HG02884 (cell line): Measurements from ENCODE around the gene PCBP2.
"Not testable (repeated sequence)": the region's sequence is repeated elsewhere in the genome, so short reads cannot be mapped to it uniquely, and the experiment has no call there.

Source experiments
- ATAC-seq: cut with Tn5 transposase; IDR thresholded peaks from one replicate; pipeline ENCODE4 v1.9.1; 2021; ENCODE audit warnings: mild to moderate bottlenecking, moderate library complexity; ENCODE audit not compliant: unreplicated experiment

PCBP2 gene

DNA sequence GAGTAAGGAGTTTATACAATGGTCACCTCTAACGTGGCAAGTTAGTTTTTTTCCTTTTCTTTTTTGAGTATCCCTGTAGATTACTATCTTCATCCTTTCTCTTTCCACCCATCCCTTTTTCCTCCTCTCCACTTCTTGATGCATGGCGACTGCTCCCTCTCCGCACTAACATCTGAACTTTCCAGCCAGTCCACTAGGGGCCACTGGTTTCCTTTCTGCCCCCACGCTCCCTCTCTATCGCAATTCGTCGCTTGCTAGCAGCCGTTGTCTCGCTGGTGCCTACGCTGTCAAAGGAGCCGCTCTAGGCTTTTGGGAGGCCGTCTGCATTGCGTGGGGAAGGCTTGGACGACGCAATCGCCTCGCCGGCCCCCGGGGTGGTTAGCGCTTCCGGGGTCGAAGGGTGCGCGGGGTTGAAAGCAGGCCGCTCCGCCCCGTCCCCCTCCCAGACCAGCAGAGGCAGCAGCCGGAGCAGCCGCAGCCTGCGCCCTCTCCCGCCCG, at the start of gene PCBP2:
TSS of gene PCBP2 (plus strand) at position 442 of the 498 bp plus-strand sequence. CDS start 2,699 bp downstream, outside the sequence.
- ATAC-seq = peak; percentile 91

DNA sequence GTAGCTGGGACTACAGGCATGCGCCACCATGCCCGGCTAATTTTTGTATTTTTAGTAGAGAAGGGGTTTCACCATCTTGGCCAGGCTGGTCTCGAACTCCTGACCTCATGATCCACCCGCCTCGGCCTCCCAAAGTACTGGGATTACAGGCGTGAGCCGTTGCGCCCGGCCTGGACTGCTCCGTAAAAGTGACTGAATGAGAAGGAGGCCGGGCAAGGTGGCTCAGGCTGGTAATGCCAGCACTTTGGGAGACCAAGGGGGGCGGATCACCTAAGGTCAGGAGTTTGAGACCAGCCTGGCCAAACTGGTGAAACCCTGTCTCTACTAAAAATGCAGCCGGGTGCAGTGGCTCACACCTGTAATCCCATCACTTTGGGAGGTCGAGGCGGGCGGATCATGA, 49.6 kb upstream of the PCBP2 start:
- not testable (repeated sequence) for ATAC-seq

GRCh38 chr12:53402871-53403270, 49.0 kb upstream of the PCBP2 start:
- no peak for ATAC-seq

DNA sequence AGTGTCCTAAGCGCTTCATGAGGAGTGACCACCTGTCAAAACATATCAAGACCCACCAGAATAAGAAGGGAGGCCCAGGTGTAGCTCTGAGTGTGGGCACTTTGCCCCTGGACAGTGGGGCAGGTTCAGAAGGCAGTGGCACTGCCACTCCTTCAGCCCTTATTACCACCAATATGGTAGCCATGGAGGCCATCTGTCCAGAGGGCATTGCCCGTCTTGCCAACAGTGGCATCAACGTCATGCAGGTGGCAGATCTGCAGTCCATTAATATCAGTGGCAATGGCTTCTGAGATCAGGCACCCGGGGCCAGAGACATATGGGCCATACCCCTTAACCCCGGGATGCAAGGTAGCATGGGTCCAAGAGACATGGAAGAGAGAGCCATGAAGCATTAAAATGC, 41.0 kb upstream of the PCBP2 start:
- ATAC-seq = no peak

GRCh38 chr12:53413485-53414204, 38.3 kb upstream of the PCBP2 start:
- ATAC-seq = no peak

GRCh38 chr12:53414756-53415417, 37.0 kb upstream of the PCBP2 start:
- no peak for ATAC-seq

DNA sequence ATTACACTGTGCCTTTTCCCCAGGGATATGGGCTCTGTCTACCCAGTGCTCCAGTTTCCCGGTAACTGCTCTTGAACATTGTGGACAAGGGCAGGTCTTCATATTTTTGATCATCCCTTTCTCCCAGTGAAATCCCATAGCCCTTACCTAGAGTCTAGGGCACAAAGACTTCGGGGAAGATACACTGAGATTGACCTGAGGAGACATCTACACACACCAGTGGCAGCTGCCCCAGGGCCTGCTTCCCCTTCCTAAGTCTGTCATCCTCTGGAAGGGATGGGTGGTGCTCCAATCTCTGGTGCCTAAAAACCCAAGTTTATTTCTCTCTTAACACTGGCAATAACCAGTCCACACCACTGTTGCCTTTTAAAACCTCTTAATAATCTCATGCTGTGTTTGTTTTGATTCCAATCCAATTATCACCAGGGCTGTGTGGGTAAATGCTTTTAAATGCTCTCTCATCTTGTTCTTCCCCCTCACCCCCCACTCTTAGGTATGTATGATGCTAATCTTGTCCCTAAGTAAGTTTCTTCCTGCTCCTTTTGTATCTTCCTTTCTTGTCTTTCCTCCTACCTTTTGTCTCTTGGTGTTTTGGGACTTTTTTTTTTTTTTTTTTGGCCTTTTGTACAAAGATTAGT, 36.0 kb upstream of the PCBP2 start:
- ATAC-seq = not testable (repeated sequence)

- ATAC-seq = not testable (repeated sequence)
These were observed 34.5 kb upstream of the PCBP2 start for GRCh38 chr12:53417291-53417816.

- ATAC-seq = no peak
These were observed 33.7 kb upstream of the PCBP2 start for GRCh38 chr12:53418221-53418620.

DNA sequence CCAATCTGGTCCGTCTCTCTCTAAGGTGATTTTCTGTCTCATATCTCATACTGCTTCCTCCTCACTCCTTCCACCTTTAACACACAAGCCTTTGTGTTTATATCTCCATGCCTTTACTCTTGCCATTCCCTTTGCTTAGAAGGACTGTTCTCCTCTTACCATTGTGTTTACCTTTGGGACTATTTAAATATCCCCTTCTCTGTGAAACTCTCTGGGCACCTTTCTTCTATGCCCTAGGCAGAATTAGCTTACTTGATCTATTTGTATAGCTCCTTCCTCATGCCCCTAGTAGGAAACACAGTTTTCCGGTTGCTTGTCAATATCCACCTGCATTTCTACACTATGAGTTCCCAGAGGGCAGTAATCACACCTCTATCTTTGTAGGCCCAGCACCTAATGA, 32.1 kb upstream of the PCBP2 start:
- no peak for ATAC-seq

GRCh38 chr12:53422247-53422646, 29.7 kb upstream of the PCBP2 start:
- ATAC-seq = not testable (repeated sequence)

GRCh38 chr12:53423597-53423996, 28.3 kb upstream of the PCBP2 start, which contains the start of gene AMHR2:
AMHR2 (plus strand) TSS chr12:53423855; CDS start chr12:53423935, 80 bp downstream.
- ATAC-seq = no peak

- no peak for ATAC-seq
These were observed 27.0 kb upstream of the PCBP2 start for GRCh38 chr12:53424626-53425514.

GRCh38 chr12:53425515-53426150, 26.3 kb upstream of the PCBP2 start:
- ATAC-seq = no peak

- no peak for ATAC-seq
These were observed 23.9 kb upstream of the PCBP2 start for GRCh38 chr12:53427905-53428594.

DNA sequence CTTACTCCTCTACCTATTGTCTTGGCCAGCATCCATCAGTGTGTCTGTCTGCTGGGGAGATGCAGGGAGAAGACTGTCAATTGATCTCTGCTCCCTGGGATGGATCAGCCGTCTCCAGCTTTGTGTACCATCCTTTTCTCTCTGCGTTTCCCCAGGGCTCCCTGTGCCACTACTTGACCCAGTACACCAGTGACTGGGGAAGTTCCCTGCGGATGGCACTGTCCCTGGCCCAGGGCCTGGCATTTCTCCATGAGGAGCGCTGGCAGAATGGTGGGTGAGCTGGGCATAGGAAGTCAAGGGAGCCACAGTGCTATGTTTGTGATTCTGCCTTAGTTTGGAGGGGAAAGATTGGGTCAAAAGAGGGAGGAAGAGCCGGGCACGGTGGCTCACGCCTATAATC, 23.2 kb upstream of the PCBP2 start:
- ATAC-seq = no peak

GRCh38 chr12:53430116-53430515, 21.8 kb upstream of the PCBP2 start:
- no peak for ATAC-seq

- no peak for ATAC-seq
These were observed 20.7 kb upstream of the PCBP2 start for GRCh38 chr12:53431187-53431586.

DNA sequence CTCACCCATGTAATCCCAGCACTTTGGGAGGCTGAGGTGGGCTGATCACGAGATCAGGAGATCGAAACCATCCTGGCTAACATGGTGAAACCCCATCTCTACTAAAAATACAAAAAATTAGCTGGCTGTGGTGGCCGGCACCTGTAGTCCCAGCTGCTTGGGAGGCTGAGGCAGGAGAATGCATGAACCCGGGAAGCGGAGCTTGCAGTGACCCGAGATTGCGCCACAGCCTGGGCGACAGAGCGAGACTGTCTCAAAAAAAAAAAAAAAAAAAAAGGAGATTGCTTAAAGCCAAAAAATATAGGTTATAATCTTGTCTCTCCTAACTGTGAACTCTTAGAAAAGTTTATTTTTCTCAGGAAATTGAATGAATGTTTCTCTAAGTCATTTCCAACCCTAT, 16.6 kb upstream of the PCBP2 start:
- not testable (repeated sequence) for ATAC-seq
